PC-9 (cell line): Measurements from ENCODE around the gene SMIM20.

Experiments
- EZH2 ChIP-seq: fragments of 200-600 bp; sonication (generic); IDR thresholded peaks from 2 replicates; pipeline ENCODE4 v1.8.0; 2017; ENCODE audit warnings: antibody characterized with exemption, low read depth
- TF ChIP-seq, protein P1 (sequence below): fragments of 200-600 bp; sonication (generic); conservative IDR thresholded peaks from 2 replicates; pipeline ENCODE4 v1.6.1; 2017; ENCODE audit warnings: mixed run types, antibody characterized with exemption, mild to moderate bottlenecking, moderate library complexity

DNA sequence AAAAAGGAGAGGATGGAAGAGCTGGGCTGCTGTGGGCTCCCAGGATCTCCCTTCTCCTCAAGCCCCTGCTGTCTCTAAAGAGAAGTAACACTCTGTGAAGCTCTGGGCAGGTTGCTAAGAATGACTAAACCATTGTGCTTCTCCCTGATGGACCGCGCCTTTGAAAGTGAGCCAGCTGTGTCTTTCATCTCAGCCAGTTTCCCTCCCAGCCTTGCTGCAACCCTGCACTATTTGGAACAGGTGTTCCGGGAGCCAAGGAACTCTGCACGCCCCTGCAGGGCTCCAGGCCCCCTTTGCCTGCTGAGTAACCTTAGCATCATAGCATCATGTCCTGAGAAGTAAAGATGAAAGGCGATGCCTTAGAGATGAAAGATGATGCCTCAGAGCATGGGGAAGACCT lies 39.7 kb downstream of the SMIM20 start:
- TF ChIP-seq, protein P1, sequence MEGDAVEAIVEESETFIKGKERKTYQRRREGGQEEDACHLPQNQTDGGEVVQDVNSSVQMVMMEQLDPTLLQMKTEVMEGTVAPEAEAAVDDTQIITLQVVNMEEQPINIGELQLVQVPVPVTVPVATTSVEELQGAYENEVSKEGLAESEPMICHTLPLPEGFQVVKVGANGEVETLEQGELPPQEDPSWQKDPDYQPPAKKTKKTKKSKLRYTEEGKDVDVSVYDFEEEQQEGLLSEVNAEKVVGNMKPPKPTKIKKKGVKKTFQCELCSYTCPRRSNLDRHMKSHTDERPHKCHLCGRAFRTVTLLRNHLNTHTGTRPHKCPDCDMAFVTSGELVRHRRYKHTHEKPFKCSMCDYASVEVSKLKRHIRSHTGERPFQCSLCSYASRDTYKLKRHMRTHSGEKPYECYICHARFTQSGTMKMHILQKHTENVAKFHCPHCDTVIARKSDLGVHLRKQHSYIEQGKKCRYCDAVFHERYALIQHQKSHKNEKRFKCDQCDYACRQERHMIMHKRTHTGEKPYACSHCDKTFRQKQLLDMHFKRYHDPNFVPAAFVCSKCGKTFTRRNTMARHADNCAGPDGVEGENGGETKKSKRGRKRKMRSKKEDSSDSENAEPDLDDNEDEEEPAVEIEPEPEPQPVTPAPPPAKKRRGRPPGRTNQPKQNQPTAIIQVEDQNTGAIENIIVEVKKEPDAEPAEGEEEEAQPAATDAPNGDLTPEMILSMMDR, result no peak
- TF ChIP-seq EZH2, result no peak
